T-helper 2 cell treated with Interferon-gamma antibody and Interleukin-4, amounts not matched to agents 5 μg/mL and 100 μg/mL, for 36 hours (primary cell): ENCODE results near the gene GABRB1.

ENCODE experiments used
- DNase-seq: peaks from one replicate; pipeline ENCODE4 v3.0.0; 2021; ENCODE audit warnings: low spot score
- H3K27ac Mint-ChIP-seq: one replicate; pipeline ENCODE4 v1.8.0; 2021; ENCODE audit warnings: mild to moderate bottlenecking, mixed read lengths
- H3K27me3 Mint-ChIP-seq: one replicate; pipeline ENCODE4 v1.8.0; 2021; ENCODE audit warnings: low read depth, mixed read lengths
- H3K36me3 Mint-ChIP-seq: one replicate; pipeline ENCODE4 v1.8.0; 2021; ENCODE audit warnings: low read depth, mixed read lengths
- H3K4me1 Mint-ChIP-seq: one replicate; pipeline ENCODE4 v1.8.0; 2021; ENCODE audit warnings: low read depth, mixed read lengths
- H3K4me3 Mint-ChIP-seq: one replicate; pipeline ENCODE4 v1.8.0; 2022; ENCODE audit warnings: mild to moderate bottlenecking, moderate library complexity, mixed read lengths
- H3K9me3 Mint-ChIP-seq: one replicate; pipeline ENCODE4 v1.8.0; 2021; ENCODE audit warnings: mixed read lengths

Gene GABRB1

DNA sequence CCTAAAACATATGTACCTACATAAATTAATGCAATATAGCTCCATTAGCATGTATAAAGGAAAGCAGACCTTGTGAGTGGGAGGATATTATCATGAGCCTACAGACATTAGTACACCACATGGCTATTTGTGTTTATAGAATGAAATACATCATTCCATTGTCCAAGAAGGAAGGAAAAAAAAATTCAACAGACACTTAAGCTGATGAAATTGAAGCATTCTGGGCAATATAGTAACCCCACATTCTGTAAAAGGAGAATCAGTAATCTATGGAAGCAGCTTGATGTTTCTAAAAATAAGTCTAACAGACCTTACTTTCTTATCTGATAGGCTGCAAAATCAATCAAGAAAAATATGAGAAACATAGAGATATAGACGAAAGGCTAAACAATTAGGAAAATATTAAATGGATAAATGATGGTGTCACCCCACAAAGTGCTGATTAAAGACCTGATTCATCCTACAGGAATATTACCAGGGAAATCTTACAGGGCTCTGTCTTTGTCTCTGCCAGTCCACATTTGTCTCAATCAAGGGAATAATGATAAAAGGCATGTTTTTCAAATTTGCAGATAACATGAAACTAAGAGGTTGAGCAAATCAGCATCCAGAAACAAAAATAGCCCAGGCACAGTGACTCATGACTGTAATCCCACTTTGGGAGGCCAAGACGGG is 355.3 kb downstream of the GABRB1 start:
- Mint-ChIP-seq H3K4me3 (no peak overlapping the region), H3K27me3 (peaks cover 5% of the 10 kb centered on the region), H3K36me3 (no peaks in the 10 kb centered on the region), H3K9me3 (no peaks in the 10 kb centered on the region), H3K27ac (no peak overlapping the region), H3K4me1 (no peaks in the 10 kb centered on the region)
- no peak for DNase-seq

DNA sequence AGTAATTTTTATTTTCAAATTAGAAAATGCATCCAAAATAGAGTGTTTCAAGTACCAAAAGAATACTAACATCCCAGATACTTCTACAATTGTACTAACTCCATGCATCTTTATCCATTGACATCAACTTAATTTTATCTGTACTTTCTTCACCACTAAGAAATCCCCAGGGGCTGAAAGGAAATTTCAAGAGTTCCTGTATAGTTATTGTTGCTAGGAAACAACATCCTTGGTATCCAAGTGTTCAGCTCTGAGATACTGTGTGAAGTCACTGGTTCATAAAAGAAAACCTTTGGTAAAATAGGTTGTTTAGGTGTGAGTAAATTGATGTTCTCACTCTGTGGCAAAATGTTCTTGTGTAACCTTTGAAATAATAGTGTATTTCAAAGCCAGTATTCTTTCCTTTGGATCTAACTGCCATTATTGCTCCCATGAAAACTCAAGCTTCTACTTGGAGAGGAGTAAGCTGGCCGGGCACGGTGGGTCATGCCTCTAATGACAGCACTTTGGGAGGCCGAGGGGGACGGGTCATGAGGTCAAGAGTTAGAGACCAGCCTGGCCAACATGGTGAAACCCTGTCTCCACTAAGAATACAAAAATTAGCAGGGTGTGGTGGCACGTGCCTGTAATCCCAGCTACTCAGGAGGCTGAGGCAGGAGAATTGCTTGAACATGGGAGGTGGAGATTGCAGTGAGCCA is 359.2 kb downstream of the GABRB1 start:
- peaks cover 7% of the 10 kb centered on the region for H3K27me3 Mint-ChIP-seq
- H3K9me3 Mint-ChIP-seq: no peaks in the 10 kb centered on the region
- H3K4me1 Mint-ChIP-seq: no peaks in the 10 kb centered on the region
- no peak for DNase-seq
- H3K36me3 Mint-ChIP-seq: no peaks in the 10 kb centered on the region
- no peak overlapping the region for H3K27ac Mint-ChIP-seq
- H3K4me3 Mint-ChIP-seq: no peak overlapping the region

DNA sequence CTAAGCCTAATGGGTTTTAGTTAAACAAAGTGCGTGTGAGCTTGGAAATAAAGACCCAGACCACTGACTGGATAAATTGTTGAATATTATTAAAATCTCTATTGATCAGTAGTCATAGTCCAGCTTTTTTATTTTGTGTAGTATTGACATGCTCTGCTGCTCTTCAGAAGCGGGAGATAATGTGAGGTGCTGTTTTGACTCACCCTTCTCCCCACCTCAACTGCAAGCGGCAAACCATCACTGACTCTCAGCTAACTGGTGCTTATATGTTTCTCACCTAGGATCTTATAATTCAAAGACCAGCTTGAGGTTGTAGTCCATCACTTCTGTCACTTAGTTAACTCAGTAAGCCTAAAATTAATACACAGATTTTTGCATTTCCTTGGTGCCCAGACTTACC is 359.9 kb downstream of the GABRB1 start:
- H3K9me3 Mint-ChIP-seq: no peaks in the 10 kb centered on the region
- no peak for DNase-seq
- H3K36me3 Mint-ChIP-seq: no peaks in the 10 kb centered on the region
- H3K27ac Mint-ChIP-seq: no peak overlapping the region
- no peaks in the 10 kb centered on the region for H3K4me1 Mint-ChIP-seq
- no peak overlapping the region for H3K4me3 Mint-ChIP-seq
- peaks cover 7% of the 10 kb centered on the region for H3K27me3 Mint-ChIP-seq

DNA sequence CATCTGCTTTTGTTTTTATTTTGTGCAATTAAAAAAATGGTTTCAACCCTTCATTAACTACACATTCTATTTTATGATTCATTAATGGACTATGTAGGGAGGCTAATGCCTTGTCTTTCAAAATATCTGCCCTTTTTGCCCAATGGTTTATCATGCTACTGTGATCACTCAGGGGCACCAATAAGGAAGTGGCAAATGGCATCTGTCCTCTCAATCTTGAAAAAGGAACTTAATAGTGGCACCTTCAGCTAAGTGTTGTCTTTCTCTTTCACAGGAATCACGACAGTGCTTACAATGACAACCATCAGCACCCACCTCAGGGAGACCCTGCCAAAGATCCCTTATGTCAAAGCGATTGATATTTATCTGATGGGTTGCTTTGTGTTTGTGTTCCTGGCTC is 375.0 kb downstream of the GABRB1 start:
- no peak overlapping the region for H3K4me3 Mint-ChIP-seq
- H3K4me1 Mint-ChIP-seq: no peaks in the 10 kb centered on the region
- no peaks in the 10 kb centered on the region for H3K36me3 Mint-ChIP-seq
- no peak overlapping the region for H3K27ac Mint-ChIP-seq
- no peaks in the 10 kb centered on the region for H3K9me3 Mint-ChIP-seq
- no peak for DNase-seq
- H3K27me3 Mint-ChIP-seq: peaks cover 9% of the 10 kb centered on the region

DNA sequence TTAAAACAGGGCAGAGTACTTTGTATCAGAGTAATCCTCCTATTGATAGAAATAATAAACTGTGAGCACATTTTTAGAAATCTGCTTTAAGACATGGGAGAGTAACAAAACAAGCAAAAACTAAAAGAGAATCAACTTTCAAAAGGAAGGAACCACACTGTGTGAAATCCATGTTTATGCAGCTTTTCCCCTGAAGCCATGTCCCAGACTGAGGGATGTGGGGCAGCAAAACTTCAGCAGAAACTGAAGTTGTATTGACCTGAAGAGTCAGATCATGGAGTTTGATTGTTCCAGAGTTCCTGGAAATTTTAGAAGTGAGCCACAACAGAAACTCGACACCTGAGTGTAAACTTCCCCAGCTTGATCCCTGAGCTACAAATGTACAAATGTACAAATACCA is 378.9 kb downstream of the GABRB1 start:
- H3K36me3 Mint-ChIP-seq: no peaks in the 10 kb centered on the region
- no peaks in the 10 kb centered on the region for H3K9me3 Mint-ChIP-seq
- H3K27me3 Mint-ChIP-seq: peaks cover 6% of the 10 kb centered on the region
- no peak overlapping the region for H3K27ac Mint-ChIP-seq
- H3K4me1 Mint-ChIP-seq: no peaks in the 10 kb centered on the region
- DNase-seq: no peak
- H3K4me3 Mint-ChIP-seq: no peak overlapping the region

DNA sequence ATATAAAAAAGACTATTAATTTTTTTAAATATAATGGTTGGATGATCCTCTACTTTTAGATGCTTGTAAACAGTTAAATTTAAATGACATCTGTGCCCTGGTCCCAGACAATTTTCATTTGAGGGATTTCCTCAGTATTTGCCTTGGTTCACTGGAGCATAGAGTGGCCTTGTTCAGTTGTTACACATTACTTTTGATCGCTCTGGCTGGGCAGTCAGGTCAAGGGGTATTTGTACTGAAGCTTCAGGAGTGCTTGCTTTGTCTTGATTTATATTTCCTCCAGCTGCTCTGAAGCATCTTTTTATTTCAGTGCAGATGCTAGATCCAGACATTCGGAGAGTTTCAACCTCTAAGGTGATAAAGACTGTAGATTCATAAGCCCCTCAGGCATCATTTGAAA is 382.2 kb downstream of the GABRB1 start:
- DNase-seq: no peak
- no peaks in the 10 kb centered on the region for H3K9me3 Mint-ChIP-seq
- H3K4me3 Mint-ChIP-seq: no peak overlapping the region
- H3K27me3 Mint-ChIP-seq: no peaks in the 10 kb centered on the region
- H3K27ac Mint-ChIP-seq: no peak overlapping the region
- H3K36me3 Mint-ChIP-seq: no peaks in the 10 kb centered on the region
- no peaks in the 10 kb centered on the region for H3K4me1 Mint-ChIP-seq

DNA sequence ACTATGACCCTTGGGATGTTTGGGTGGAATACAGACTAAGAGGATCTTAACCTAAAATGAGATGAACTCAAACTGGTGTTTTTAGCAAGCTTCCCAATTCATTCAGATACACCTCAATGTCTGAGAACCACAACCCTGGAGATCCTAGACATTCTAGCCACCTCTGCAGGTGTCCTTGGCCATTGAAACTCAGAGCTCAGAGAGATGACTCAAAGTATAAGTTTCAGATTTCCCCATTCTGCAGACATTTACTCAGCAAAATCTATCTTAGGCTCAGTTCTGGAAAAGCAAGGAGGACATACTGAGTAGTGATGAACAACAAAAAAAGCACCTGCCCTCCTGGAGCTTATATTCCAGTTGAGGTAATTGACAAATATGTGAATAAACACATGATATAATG is 384.4 kb downstream of the GABRB1 start:
- Mint-ChIP-seq H3K4me3 (no peak overlapping the region), H3K4me1 (no peaks in the 10 kb centered on the region), H3K9me3 (no peaks in the 10 kb centered on the region), H3K36me3 (no peaks in the 10 kb centered on the region), H3K27ac (no peak overlapping the region), H3K27me3 (no peaks in the 10 kb centered on the region)
- no peak for DNase-seq

DNA sequence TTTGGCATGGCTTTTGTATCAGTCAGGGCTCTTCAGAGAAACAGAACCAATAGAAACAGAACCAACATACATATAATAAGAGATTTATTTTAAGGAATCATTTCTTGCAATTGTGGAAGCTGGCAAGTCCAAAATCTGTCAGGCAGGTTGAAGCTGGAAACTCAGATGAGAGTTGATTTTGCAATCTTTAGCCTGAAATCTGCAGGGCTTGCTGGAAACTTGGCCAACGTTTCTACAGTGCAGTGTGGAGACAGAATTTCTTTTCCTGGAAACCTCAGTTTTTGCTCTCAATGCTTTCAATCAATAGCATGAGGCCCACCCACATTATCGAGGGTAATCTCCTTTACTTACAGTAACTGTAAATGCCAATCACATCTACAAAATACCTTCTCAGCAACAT is 386.8 kb downstream of the GABRB1 start:
- H3K27me3 Mint-ChIP-seq: peaks cover 7% of the 10 kb centered on the region
- no peak overlapping the region for H3K4me3 Mint-ChIP-seq
- H3K4me1 Mint-ChIP-seq: no peaks in the 10 kb centered on the region
- H3K36me3 Mint-ChIP-seq: no peaks in the 10 kb centered on the region
- H3K27ac Mint-ChIP-seq: no peak overlapping the region
- no peak for DNase-seq
- H3K9me3 Mint-ChIP-seq: no peaks in the 10 kb centered on the region

DNA sequence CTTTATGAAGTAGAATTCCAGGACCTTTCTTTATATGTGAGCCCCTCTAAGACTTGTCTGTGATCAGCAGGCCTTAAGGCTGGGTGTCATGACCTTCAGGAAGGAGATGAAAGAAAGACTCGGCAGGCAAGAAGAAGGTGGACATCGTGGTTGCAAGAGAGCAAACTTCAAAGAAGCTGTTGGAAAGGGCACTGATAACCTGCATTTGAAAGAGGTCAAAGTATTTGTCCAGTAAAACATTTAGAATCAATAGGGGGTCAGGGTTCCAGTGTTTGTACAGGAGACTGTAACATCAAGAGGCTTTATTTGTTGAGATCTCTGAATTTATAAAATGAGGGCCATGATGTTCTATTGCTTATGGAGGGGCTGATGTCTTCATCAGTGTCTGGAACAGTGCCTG is 387.9 kb downstream of the GABRB1 start:
- Mint-ChIP-seq H3K4me3 (no peak overlapping the region), H3K4me1 (no peaks in the 10 kb centered on the region), H3K9me3 (no peaks in the 10 kb centered on the region), H3K27ac (no peak overlapping the region), H3K36me3 (no peaks in the 10 kb centered on the region), H3K27me3 (peaks cover 7% of the 10 kb centered on the region)
- no peak for DNase-seq

DNA sequence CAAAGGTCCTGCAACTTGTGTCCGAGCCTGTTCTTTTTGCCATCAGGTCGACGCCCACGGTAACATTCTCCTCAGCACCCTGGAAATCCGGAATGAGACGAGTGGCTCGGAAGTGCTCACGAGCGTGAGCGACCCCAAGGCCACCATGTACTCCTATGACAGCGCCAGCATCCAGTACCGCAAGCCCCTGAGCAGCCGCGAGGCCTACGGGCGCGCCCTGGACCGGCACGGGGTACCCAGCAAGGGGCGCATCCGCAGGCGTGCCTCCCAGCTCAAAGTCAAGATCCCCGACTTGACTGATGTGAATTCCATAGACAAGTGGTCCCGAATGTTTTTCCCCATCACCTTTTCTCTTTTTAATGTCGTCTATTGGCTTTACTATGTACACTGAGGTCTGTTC is 394.3 kb downstream of the GABRB1 start:
- H3K36me3 Mint-ChIP-seq: no peaks in the 10 kb centered on the region

DNA sequence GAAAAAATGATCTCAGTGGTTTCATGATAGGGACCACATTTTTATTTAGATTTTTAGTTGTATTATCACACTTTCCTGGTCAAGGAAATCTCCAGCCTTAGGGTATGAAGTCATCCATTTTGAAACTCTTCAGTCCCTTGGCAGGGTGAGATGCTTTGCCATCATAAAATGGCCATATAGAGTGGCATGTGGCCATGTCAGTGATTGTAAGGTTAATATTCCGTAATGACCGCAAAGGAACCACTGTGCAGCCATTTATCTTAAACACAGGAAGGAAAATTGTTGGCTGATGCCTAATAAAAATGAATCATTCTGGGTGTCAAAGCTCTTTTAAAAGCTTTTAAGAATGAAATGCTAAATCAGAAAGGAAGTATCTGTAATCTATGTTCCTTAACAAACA is 396.6 kb downstream of the GABRB1 start:
- no peaks in the 10 kb centered on the region for H3K4me1 Mint-ChIP-seq
- H3K27me3 Mint-ChIP-seq: peaks cover 5% of the 10 kb centered on the region
- no peaks in the 10 kb centered on the region for H3K36me3 Mint-ChIP-seq
- H3K4me3 Mint-ChIP-seq: no peak overlapping the region
- H3K27ac Mint-ChIP-seq: no peak overlapping the region
- no peak for DNase-seq
- no peaks in the 10 kb centered on the region for H3K9me3 Mint-ChIP-seq

More for the DNA sequence above, 394.3 kb downstream of the GABRB1 start:
- DNase-seq: no peak
- no peak overlapping the region for H3K27ac Mint-ChIP-seq
- no peaks in the 10 kb centered on the region for H3K4me1 Mint-ChIP-seq
- peaks cover 7% of the 10 kb centered on the region for H3K27me3 Mint-ChIP-seq
- H3K4me3 Mint-ChIP-seq: no peak overlapping the region
- H3K9me3 Mint-ChIP-seq: no peaks in the 10 kb centered on the region

DNA sequence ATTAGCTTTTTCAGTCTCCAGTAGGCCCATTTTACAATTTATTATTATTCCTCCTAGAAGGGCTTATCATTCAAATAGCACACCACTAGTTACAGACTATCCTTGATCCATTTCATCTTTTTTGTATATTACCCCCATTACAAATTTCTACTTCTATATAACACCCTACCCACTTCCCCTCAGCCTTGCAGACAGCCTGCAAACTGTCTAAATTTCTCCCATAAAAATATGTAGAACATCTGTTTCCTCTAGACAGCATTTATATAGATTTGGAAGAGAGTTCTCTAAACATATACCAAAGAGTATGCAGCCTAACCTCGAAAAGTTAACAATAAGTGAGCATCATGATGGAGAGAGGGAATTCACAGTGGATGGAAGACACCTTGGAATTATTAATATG is 401.4 kb downstream of the GABRB1 start:
- H3K27me3 Mint-ChIP-seq: peaks cover 18% of the 10 kb centered on the region
- no peaks in the 10 kb centered on the region for H3K9me3 Mint-ChIP-seq
- H3K36me3 Mint-ChIP-seq: no peaks in the 10 kb centered on the region
- no peak overlapping the region for H3K27ac Mint-ChIP-seq
- no peak for DNase-seq
- no peak overlapping the region for H3K4me3 Mint-ChIP-seq
- H3K4me1 Mint-ChIP-seq: no peaks in the 10 kb centered on the region

DNA sequence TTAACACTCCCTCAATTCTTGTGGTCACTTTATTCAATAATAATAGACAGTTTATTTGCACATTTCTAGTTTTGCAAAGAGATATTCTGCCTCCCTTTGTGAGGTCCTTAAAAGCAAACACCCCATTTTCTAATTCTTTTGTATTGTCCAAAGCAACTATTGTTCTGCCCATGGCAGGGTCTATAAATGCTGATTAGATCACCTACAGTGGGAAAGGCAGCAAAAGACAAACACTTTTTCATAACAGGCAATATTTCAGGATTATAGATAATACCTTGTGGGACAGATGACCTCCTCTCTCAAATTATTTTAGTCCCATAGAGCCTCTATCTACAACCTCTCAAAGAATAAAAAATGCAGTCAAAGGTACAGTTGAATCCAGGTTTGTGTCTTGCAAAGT is 403.6 kb downstream of the GABRB1 start:
- Mint-ChIP-seq H3K36me3 (no peaks in the 10 kb centered on the region), H3K9me3 (no peaks in the 10 kb centered on the region), H3K27me3 (peaks cover 18% of the 10 kb centered on the region), H3K4me3 (no peak overlapping the region), H3K4me1 (no peaks in the 10 kb centered on the region), H3K27ac (no peak overlapping the region)
- no peak for DNase-seq

DNA sequence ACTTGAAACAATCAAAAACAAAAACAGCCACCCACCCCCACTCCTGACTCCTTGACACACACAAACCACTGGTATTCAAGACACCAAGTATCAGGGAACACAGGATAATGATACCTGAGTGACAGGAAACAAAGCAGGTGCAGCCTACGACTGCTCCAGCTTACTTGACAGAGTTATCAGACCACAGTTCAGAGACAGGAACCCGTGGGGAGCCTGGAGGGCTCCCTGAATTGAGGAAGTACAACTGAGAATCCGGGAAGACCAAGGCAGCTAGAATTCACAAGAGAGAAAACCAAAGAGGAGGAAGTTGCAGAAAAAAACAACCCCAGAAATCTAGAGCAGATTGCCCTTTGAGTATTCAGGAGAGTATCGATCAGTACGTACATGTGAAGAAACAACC is 411.6 kb downstream of the GABRB1 start:
- no peak overlapping the region for H3K27ac Mint-ChIP-seq
- no peaks in the 10 kb centered on the region for H3K36me3 Mint-ChIP-seq

DNA sequence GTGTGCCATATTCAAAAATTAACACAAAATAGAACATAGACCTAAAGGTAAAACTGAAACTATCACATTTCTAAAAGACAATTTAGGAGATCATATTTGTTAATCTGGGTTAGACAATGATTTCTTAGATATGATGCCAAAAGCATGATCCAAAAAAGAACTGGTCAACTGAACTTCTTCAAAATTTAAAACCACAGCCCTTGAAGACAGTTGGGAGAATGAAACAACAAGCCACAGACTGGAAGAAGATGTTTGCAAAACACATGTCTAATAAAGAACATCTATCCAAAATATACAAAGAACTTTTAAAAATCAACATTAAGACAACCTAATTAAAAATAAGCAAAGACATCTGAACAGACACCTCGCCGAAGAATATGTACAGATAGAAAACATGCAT is 412.7 kb downstream of the GABRB1 start:
- H3K4me3 Mint-ChIP-seq: no peak overlapping the region
- H3K9me3 Mint-ChIP-seq: no peaks in the 10 kb centered on the region
- peaks cover 4% of the 10 kb centered on the region for H3K4me1 Mint-ChIP-seq
- no peaks in the 10 kb centered on the region for H3K27me3 Mint-ChIP-seq
- peaks cover 2% of the 10 kb centered on the region for H3K36me3 Mint-ChIP-seq
- H3K27ac Mint-ChIP-seq: no peak overlapping the region
- DNase-seq: no peak

More for the DNA sequence above, 411.6 kb downstream of the GABRB1 start:
- H3K4me1 Mint-ChIP-seq: peaks cover 4% of the 10 kb centered on the region
- no peak for DNase-seq
- H3K27me3 Mint-ChIP-seq: no peaks in the 10 kb centered on the region
- H3K4me3 Mint-ChIP-seq: no peak overlapping the region
- no peaks in the 10 kb centered on the region for H3K9me3 Mint-ChIP-seq
